ENCODE data around the gene ZNF525. TPM values are rescaled to one million over a fixed set of nuclear protein-coding genes. Genes with fewer than 3 reads are reported as not detected.
"Not testable (repeated sequence)": the region's sequence is repeated elsewhere in the genome, so short reads cannot be mapped to it uniquely, and the experiment has no call there.

ZNF525 gene
- total RNA-seq, 1 donor from 2014 or later, result 24.4 TPM

GRCh38 chr19:53355739-53356138 lies 9.8 kb upstream of the ZNF525 start:
- peaks cover 61% of the 10 kb centered on the region for H3K36me3 Mint-ChIP-seq (ENCODE audit: insufficient read depth)
- no peaks in the 10 kb centered on the region for H3K4me1 Mint-ChIP-seq (ENCODE audit: low read depth)
- TF ChIP-seq, protein P1, sequence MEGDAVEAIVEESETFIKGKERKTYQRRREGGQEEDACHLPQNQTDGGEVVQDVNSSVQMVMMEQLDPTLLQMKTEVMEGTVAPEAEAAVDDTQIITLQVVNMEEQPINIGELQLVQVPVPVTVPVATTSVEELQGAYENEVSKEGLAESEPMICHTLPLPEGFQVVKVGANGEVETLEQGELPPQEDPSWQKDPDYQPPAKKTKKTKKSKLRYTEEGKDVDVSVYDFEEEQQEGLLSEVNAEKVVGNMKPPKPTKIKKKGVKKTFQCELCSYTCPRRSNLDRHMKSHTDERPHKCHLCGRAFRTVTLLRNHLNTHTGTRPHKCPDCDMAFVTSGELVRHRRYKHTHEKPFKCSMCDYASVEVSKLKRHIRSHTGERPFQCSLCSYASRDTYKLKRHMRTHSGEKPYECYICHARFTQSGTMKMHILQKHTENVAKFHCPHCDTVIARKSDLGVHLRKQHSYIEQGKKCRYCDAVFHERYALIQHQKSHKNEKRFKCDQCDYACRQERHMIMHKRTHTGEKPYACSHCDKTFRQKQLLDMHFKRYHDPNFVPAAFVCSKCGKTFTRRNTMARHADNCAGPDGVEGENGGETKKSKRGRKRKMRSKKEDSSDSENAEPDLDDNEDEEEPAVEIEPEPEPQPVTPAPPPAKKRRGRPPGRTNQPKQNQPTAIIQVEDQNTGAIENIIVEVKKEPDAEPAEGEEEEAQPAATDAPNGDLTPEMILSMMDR (IDR thresholded peaks at IDR 0.05; ENCODE audit: unreplicated experiment), result no peak
- H3K9me3 Mint-ChIP-seq (ENCODE audit: low read depth), result peaks cover 57% of the 10 kb centered on the region
- H3K27ac Mint-ChIP-seq, result peak overlapping the region; percentile 21
- no peaks in the 10 kb centered on the region for H3K27me3 Mint-ChIP-seq
- DNase-seq (ENCODE audit: low spot score, unreplicated experiment), result no peak
- no peak overlapping the region for H3K4me3 Mint-ChIP-seq (ENCODE audit: low read depth)

DNA sequence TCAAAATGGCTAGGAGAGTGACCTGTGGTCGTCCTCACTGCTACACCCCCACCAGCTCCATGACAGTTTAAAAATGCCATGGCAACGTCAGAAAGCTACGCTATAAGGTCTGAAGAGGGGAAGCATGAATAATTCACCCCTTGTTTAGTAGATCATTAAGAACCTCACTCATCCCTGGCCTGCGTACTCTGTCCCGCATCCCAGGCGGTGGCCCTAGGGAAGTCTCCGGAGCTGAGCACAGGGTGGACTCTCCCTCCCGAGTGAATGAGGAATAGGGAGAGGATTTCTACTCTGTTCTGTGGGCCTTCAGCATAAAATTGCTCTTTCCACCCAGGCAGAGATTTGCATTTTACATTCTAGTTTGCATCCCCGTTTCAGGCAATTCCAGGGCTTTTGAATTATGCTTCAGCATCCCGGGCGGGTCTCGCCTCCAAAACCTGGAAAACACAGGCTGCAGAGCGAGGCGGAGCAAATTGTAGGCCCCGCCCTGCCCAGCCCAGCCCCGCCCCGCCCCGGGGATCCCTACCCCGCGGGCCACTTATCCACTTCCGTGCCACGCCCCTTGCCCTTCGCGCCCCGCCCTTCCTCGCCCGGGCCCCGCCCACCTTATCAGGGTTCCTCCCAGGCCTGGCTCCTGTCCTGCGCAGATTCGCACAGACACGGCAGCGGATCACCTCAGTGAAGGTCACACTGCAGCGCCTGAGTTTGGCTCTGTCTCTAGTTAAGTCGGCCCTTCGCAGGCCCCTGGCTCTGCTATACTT lies 7.5 kb upstream of the ZNF525 start:
- Mint-ChIP-seq H3K36me3 (ENCODE audit: insufficient read depth) (peaks cover 38% of the 10 kb centered on the region), H3K4me3 (ENCODE audit: low read depth) (no peak overlapping the region), H3K4me1 (ENCODE audit: low read depth) (peaks cover 9% of the 10 kb centered on the region), H3K27me3 (no peaks in the 10 kb centered on the region), H3K9me3 (ENCODE audit: low read depth) (peaks cover 35% of the 10 kb centered on the region), H3K27ac (no peak overlapping the region)
- DNase-seq (ENCODE audit: low spot score, unreplicated experiment), result no peak
- TF ChIP-seq, protein P1 (IDR thresholded peaks at IDR 0.05; ENCODE audit: unreplicated experiment), result no peak

GRCh38 chr19:53360056-53360455 lies 5.4 kb upstream of the ZNF525 start:
- H3K4me3 Mint-ChIP-seq (ENCODE audit: low read depth); DNase-seq (ENCODE audit: low spot score, unreplicated experiment); H3K27ac Mint-ChIP-seq; H3K27me3 Mint-ChIP-seq: not testable (repeated sequence)
- Mint-ChIP-seq H3K9me3 (ENCODE audit: low read depth) (peaks cover 24% of the 10 kb centered on the region), H3K4me1 (ENCODE audit: low read depth) (peaks cover 26% of the 10 kb centered on the region), H3K36me3 (ENCODE audit: insufficient read depth) (peaks cover 21% of the 10 kb centered on the region)

GRCh38 chr19:53365899-53366493 lies 491 bp downstream of the ZNF525 start:
- Mint-ChIP-seq H3K36me3 (ENCODE audit: insufficient read depth) (peaks cover 1% of the 10 kb centered on the region), H3K27me3 (no peaks in the 10 kb centered on the region), H3K27ac (peak overlapping the region; percentile 96), H3K4me3 (ENCODE audit: low read depth) (peak overlapping the region; percentile 95), H3K4me1 (ENCODE audit: low read depth) (peaks cover 46% of the 10 kb centered on the region), H3K9me3 (ENCODE audit: low read depth) (no peaks in the 10 kb centered on the region)
- DNase-seq (ENCODE audit: low spot score, unreplicated experiment), result no peak
- TF ChIP-seq, protein P1 (IDR thresholded peaks at IDR 0.05; ENCODE audit: unreplicated experiment), result no peak

DNA sequence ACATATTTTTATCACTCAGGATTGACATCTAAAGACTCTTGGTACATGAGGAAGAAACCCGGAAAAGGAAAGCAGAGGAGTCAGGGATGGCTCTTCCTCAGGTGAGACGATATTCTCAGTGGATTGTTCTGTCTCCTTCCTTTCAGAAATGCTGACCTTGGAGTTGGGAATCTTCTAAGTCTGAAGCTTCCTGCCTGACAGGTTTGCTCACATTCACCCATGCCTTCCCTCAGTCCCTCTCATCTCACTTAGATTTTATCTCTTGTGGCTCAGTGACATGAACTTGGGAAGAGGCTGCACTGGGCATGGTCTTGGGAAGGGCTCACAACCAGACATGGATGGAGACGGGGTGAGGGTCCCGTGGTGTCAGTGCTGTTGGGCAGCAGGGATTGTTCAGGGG lies 6.7 kb downstream of the ZNF525 start:
- TF ChIP-seq, protein P1 (IDR thresholded peaks at IDR 0.05; ENCODE audit: unreplicated experiment), result no peak
- Mint-ChIP-seq H3K27ac (no peak overlapping the region), H3K4me3 (ENCODE audit: low read depth) (no peak overlapping the region), H3K9me3 (ENCODE audit: low read depth) (no peaks in the 10 kb centered on the region), H3K36me3 (ENCODE audit: insufficient read depth) (peaks cover 14% of the 10 kb centered on the region), H3K27me3 (no peaks in the 10 kb centered on the region), H3K4me1 (ENCODE audit: low read depth) (peaks cover 6% of the 10 kb centered on the region)
- DNase-seq (ENCODE audit: low spot score, unreplicated experiment), result no peak

All from progenitor cell of endocrine pancreas (in vitro differentiated cells).